ENCODE results near the gene NGB. TPM values are rescaled to one million over a fixed set of nuclear protein-coding genes. Genes with fewer than 3 reads are reported as not detected.

The NGB gene
- total RNA-seq, 2 donors from 2014 or later = 0.33 TPM; not detected in 1

DNA sequence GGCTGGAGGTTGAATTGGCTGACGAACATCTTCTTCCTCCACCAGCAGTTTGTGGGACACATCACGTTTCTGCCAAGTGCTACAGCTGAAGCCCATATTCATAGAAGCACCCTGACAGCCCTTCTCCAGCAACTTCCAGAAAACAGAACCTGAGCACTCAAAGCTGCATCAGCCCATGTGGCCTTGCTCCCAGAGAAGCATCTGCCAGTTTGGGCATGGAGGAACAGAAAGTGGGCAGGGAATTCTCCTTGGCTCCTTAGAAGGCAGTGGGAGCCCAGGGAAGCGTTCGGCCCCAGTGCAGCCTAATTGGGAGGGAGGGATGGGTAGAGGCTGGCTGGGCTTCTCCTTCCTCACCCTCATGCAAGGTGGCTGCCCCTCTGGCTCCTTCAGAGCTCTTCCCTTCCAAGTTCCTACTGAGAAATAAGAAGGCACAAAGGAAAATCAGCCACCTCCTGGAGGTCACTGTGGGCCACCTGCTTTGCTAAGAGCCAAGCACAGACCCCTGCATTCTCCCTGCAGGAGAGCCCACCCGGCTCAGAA, 4.1 kb upstream of the NGB start:
- H3K4me1 ChIP-seq = peaks cover 14% of the 10 kb centered on the region
- 83 to 95% methylated on average over 5 of the region's 5 CpGs for WGBS, 2 donors
- H3K27me3 ChIP-seq = peaks cover 0 to 8% of the 10 kb centered on the region in 2 donors
- no peak overlapping the region for H3K27ac ChIP-seq
- intact Hi-C loops (cut with DNase I) = no loop called here
- DNase-seq (no peak), ATAC-seq (no peak)
- no peak overlapping the region for H3K4me3 ChIP-seq
- TF ChIP-seq, protein P1, sequence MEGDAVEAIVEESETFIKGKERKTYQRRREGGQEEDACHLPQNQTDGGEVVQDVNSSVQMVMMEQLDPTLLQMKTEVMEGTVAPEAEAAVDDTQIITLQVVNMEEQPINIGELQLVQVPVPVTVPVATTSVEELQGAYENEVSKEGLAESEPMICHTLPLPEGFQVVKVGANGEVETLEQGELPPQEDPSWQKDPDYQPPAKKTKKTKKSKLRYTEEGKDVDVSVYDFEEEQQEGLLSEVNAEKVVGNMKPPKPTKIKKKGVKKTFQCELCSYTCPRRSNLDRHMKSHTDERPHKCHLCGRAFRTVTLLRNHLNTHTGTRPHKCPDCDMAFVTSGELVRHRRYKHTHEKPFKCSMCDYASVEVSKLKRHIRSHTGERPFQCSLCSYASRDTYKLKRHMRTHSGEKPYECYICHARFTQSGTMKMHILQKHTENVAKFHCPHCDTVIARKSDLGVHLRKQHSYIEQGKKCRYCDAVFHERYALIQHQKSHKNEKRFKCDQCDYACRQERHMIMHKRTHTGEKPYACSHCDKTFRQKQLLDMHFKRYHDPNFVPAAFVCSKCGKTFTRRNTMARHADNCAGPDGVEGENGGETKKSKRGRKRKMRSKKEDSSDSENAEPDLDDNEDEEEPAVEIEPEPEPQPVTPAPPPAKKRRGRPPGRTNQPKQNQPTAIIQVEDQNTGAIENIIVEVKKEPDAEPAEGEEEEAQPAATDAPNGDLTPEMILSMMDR (IDR thresholded peaks at IDR 0.05) = no peak
- no peak for TF ChIP-seq POLR2A (IDR thresholded peaks at IDR 0.05)
- peaks cover 0 to 8% of the 10 kb centered on the region in 2 donors for H3K36me3 ChIP-seq (replicated peaks in 1 of 2; ENCODE audit: insufficient read depth in 1 of 2, low read depth in 2 of 2)
- no peaks in the 10 kb centered on the region for H3K9me3 ChIP-seq

DNA sequence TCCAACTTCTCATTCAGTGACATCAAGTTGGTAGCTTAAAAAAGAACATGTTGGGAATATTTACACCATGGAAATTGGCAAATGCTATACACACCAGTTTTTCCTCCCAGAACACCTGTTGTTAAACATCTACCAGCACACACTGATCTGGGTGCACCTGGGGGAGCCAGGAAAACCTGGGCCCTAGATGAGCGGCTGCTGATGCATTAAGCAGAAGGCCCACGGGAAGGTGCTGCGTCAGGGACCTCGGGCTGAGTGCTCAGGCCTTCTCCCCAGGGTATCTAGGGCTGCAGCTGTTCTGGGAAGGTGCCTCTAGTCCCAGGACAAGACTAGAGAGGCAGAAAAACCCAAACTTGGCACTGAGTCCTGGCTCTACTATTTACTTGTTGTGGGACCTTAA, 2.8 kb upstream of the NGB start:
- WGBS, 2 donors = 98 to 100% methylated on average over 4 of the region's 4 CpGs
- Histone ChIP-seq H3K4me3 (no peak overlapping the region), H3K4me1 (peaks cover 22% of the 10 kb centered on the region), H3K36me3 (replicated peaks in 1 of 2; ENCODE audit: insufficient read depth in 1 of 2, low read depth in 2 of 2) (peaks cover 0 to 3% of the 10 kb centered on the region in 2 donors), H3K9me3 (no peaks in the 10 kb centered on the region), H3K27ac (no peak overlapping the region), H3K27me3 (peaks cover 0 to 8% of the 10 kb centered on the region in 2 donors)
- TF ChIP-seq POLR2A (IDR thresholded peaks at IDR 0.05) = no peak
- TF ChIP-seq, protein P1 (IDR thresholded peaks at IDR 0.05) = no peak
- no peak for DNase-seq
- intact Hi-C loops (cut with DNase I) = no loop called here
- ATAC-seq = no peak

DNA sequence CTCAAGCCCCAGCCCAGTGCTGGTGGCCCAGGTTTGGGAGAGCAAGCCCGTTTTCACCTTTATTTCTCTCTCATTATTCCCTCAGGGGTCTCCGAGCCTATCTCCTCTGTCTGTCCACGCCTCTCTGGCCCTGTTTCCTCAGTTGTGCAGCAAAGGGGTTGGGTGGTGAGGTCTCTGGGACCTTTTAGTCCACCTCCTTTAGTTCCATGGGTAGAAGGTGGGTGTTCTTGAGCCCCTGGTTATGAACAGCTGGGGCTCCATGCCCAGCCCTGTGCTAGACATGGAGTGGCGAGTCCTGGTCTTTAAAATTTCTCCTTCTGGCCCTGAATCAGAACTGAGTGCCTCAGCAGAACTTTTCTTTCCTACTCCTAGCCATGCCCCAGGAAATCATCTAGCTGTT, 1.3 kb upstream of the NGB start:
- peaks cover 22% of the 10 kb centered on the region for H3K4me1 ChIP-seq
- peaks cover 0 to 8% of the 10 kb centered on the region in 2 donors for H3K27me3 ChIP-seq
- peaks cover 0 to 6% (median 0%) of the 10 kb centered on the region in 3 donors for H3K9me3 ChIP-seq
- 81 to 89% methylated on average over 4 of the region's 4 CpGs for WGBS, 2 donors
- H3K27ac ChIP-seq = no peak overlapping the region
- no peaks in the 10 kb centered on the region for H3K36me3 ChIP-seq (replicated peaks in 1 of 2; ENCODE audit: insufficient read depth in 1 of 2, low read depth in 2 of 2)
- DNase-seq (no peak), ATAC-seq (no peak)
- intact Hi-C loops (cut with DNase I) = no loop called here
- no peak overlapping the region for H3K4me3 ChIP-seq
- TF ChIP-seq, protein P1 (IDR thresholded peaks at IDR 0.05) = no peak
- no peak for TF ChIP-seq POLR2A (IDR thresholded peaks at IDR 0.05)

DNA sequence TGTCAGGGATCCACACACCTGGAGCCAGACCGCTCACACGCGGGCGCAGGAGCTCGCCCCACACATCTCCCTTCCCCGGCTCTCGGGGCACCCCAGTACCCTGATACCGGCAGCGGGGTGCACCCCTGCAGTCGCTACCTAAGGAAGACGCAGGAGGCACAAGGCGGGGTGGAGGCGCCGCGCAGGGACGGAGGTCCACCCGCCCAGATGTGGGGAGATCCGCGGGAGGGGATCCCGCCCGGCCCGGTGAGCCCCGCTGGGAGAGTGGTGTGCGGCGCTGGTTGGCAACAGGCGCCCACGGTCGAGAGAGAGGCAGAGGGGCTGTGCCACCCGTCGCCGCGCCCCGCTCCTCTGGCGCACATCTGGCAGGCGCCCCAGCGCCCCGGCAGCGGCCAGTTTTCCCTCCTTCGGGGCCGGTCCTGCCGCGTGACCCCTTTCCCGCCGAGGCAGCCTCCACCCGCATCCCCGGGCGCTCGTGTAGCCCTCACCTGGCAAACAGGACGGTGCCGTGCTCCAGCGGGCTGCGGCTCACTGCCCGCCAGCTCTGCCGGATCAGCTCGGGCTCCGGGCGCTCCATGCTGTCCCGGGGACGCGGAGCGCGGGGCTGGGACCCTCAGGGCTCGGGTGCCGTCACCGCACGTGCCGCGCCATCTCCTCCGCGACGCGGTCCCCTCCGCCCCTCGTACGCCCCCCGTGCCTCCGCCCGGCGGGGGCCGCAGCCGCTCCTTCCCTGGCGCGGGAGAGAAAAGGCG, 469 bp downstream of the NGB start:
- WGBS, 2 donors = 0 to 3% methylated on average over 5 to 75 of the region's 84 CpGs
- Histone ChIP-seq H3K36me3 (replicated peaks in 1 of 2; ENCODE audit: insufficient read depth in 1 of 2, low read depth in 2 of 2) (no peaks in the 10 kb centered on the region), H3K27ac (no peak overlapping the region), H3K9me3 (peaks cover 0 to 6% (median 0%) of the 10 kb centered on the region in 3 donors), H3K27me3 (peaks cover 0 to 8% of the 10 kb centered on the region in 2 donors), H3K4me3 (no peak overlapping the region), H3K4me1 (peaks cover 22% of the 10 kb centered on the region)
- ATAC-seq (no peak), DNase-seq (no peak)
- intact Hi-C loops (cut with DNase I) = no loop called here
- TF ChIP-seq POLR2A (IDR thresholded peaks at IDR 0.05) = no peak
- TF ChIP-seq, protein P1 (IDR thresholded peaks at IDR 0.05) = no peak
